Activated T-helper 1 cell treated with anti-CD3 and anti-CD28 coated beads, Interleukin-12 subunit alpha, Interleukin-12 subunit beta, Interleukin-2, Interleukin-4 antibody, amounts not matched to agents 30 ng/mL and 10 ng/mL and 1 ng/mL, durations not matched to agents 14 hours and 24 hours and 36 hours (primary cell): ENCODE results near the gene ANK3. TPM values are rescaled to one million over a fixed set of nuclear protein-coding genes. Genes with fewer than 3 reads are reported as not detected.
A peak's percentile ranks its signal among the peaks of the same experiment; 100 is the strongest.

Source experiments
- DNase-seq: peaks from one replicate; pipeline ENCODE4 v3.0.0; 2021; ENCODE audit warnings: low spot score
- H3K27ac Mint-ChIP-seq: one replicate; pipeline ENCODE4 v1.8.0; 2021; ENCODE audit warnings: mild to moderate bottlenecking, mixed read lengths
- H3K27me3 Mint-ChIP-seq: one replicate; pipeline ENCODE4 v1.8.0; 2022; ENCODE audit warnings: mild to moderate bottlenecking, moderate library complexity, mixed read lengths; ENCODE audit not compliant: insufficient read depth
- H3K36me3 Mint-ChIP-seq: one replicate; pipeline ENCODE4 v1.8.0; 2021; ENCODE audit warnings: low read depth, mixed read lengths
- H3K4me1 Mint-ChIP-seq: one replicate; pipeline ENCODE4 v1.8.0; 2021; ENCODE audit warnings: low read depth, mixed read lengths
- H3K4me3 Mint-ChIP-seq: one replicate; pipeline ENCODE4 v1.8.0; 2021; ENCODE audit warnings: mild to moderate bottlenecking, moderate library complexity, mixed read lengths
- H3K9me3 Mint-ChIP-seq: one replicate; pipeline ENCODE4 v1.8.0; 2021; ENCODE audit warnings: mixed read lengths
- intact Hi-C: fragments of 100-400 bp; cut with micrococcal nuclease; formaldehyde crosslinking; loops from one replicate; pipeline ENCODE4 v1.15.1; 2024
- total RNA-seq: library from RNA; stranded (reverse); gene quantifications from 2 replicates; pipeline ENCODE4 v1.2.3, GENCODE V29; 2022

The ANK3 gene
- total RNA-seq, 1 donor from 2014 or later, result 26.8 TPM

GRCh38 chr10:60197206-60197605 is 192.5 kb downstream of the ANK3 start:
- H3K4me3 Mint-ChIP-seq, result no peak overlapping the region
- no peaks in the 10 kb centered on the region for H3K27me3 Mint-ChIP-seq
- intact Hi-C loops, result no loop called here
- no peak overlapping the region for H3K27ac Mint-ChIP-seq
- no peak for DNase-seq
- H3K4me1 Mint-ChIP-seq, result no peaks in the 10 kb centered on the region
- H3K9me3 Mint-ChIP-seq, result no peaks in the 10 kb centered on the region
- H3K36me3 Mint-ChIP-seq, result peaks cover 35% of the 10 kb centered on the region

GRCh38 chr10:60194421-60194820 is 195.3 kb downstream of the ANK3 start:
- peaks cover 49% of the 10 kb centered on the region for H3K36me3 Mint-ChIP-seq
- no peaks in the 10 kb centered on the region for H3K27me3 Mint-ChIP-seq
- H3K4me1 Mint-ChIP-seq, result peaks cover 14% of the 10 kb centered on the region
- no peak overlapping the region for H3K27ac Mint-ChIP-seq
- intact Hi-C loops, result no loop called here
- DNase-seq, result no peak
- H3K4me3 Mint-ChIP-seq, result no peak overlapping the region
- H3K9me3 Mint-ChIP-seq, result no peaks in the 10 kb centered on the region

GRCh38 chr10:60192946-60193345 is 196.7 kb downstream of the ANK3 start:
- Mint-ChIP-seq H3K4me1 (peaks cover 14% of the 10 kb centered on the region), H3K4me3 (no peak overlapping the region), H3K9me3 (no peaks in the 10 kb centered on the region), H3K27ac (no peak overlapping the region), H3K36me3 (peaks cover 44% of the 10 kb centered on the region), H3K27me3 (no peaks in the 10 kb centered on the region)
- intact Hi-C loops, result no loop called here
- no peak for DNase-seq

GRCh38 chr10:60189861-60190475 is 199.7 kb downstream of the ANK3 start:
- no peak overlapping the region for H3K4me3 Mint-ChIP-seq
- no peaks in the 10 kb centered on the region for H3K9me3 Mint-ChIP-seq
- peak overlapping the region; percentile 62 for H3K27ac Mint-ChIP-seq
- no peaks in the 10 kb centered on the region for H3K27me3 Mint-ChIP-seq
- H3K36me3 Mint-ChIP-seq, result peaks cover 49% of the 10 kb centered on the region
- no peak for DNase-seq
- intact Hi-C loops, result loop anchor here (5.0 kb wide), 1 partner anchor 48 kb away; no protein-coding TSS in a partner anchor
- H3K4me1 Mint-ChIP-seq, result peaks cover 19% of the 10 kb centered on the region

- no peaks in the 10 kb centered on the region for H3K9me3 Mint-ChIP-seq
- peaks cover 48% of the 10 kb centered on the region for H3K36me3 Mint-ChIP-seq
- no peaks in the 10 kb centered on the region for H3K27me3 Mint-ChIP-seq
- intact Hi-C loops, result loop anchor here (5.0 kb wide), 1 partner anchor 46 kb away; no protein-coding TSS in a partner anchor
- H3K4me1 Mint-ChIP-seq, result peaks cover 19% of the 10 kb centered on the region
- no peak for DNase-seq
- no peak overlapping the region for H3K27ac Mint-ChIP-seq
- no peak overlapping the region for H3K4me3 Mint-ChIP-seq
Measured at GRCh38 chr10:60188548-60188947, 201.1 kb downstream of the ANK3 start.

GRCh38 chr10:60187691-60188090 is 202.0 kb downstream of the ANK3 start:
- Mint-ChIP-seq H3K9me3 (no peaks in the 10 kb centered on the region), H3K27ac (no peak overlapping the region), H3K4me3 (no peak overlapping the region), H3K36me3 (peaks cover 42% of the 10 kb centered on the region), H3K27me3 (no peaks in the 10 kb centered on the region), H3K4me1 (peaks cover 19% of the 10 kb centered on the region)
- DNase-seq, result no peak
- intact Hi-C loops, result loop anchor here (5.0 kb wide), 1 partner anchor 45 kb away; no protein-coding TSS in a partner anchor

- peaks cover 19% of the 10 kb centered on the region for H3K4me1 Mint-ChIP-seq
- H3K4me3 Mint-ChIP-seq, result no peak overlapping the region
- peaks cover 38% of the 10 kb centered on the region for H3K36me3 Mint-ChIP-seq
- no peak overlapping the region for H3K27ac Mint-ChIP-seq
- no peaks in the 10 kb centered on the region for H3K9me3 Mint-ChIP-seq
- intact Hi-C loops, result loop anchor here (5.0 kb wide), 1 partner anchor 44 kb away; no protein-coding TSS in a partner anchor
- no peak for DNase-seq
- H3K27me3 Mint-ChIP-seq, result no peaks in the 10 kb centered on the region
Measured at GRCh38 chr10:60186315-60187071, 203.2 kb downstream of the ANK3 start.

GRCh38 chr10:60185421-60185820 is 204.3 kb downstream of the ANK3 start:
- DNase-seq, result no peak
- Mint-ChIP-seq H3K27me3 (no peaks in the 10 kb centered on the region), H3K4me1 (peaks cover 11% of the 10 kb centered on the region), H3K36me3 (peaks cover 30% of the 10 kb centered on the region), H3K4me3 (no peak overlapping the region), H3K27ac (no peak overlapping the region), H3K9me3 (no peaks in the 10 kb centered on the region)
- intact Hi-C loops, result loop anchor here (5.0 kb wide), 1 partner anchor 43 kb away; no protein-coding TSS in a partner anchor

- Mint-ChIP-seq H3K27me3 (no peaks in the 10 kb centered on the region), H3K4me3 (no peak overlapping the region), H3K9me3 (no peaks in the 10 kb centered on the region), H3K36me3 (peaks cover 26% of the 10 kb centered on the region), H3K27ac (no peak overlapping the region), H3K4me1 (peaks cover 5% of the 10 kb centered on the region)
- intact Hi-C loops, result no loop called here
- DNase-seq, result no peak
Measured at GRCh38 chr10:60182691-60183090, 207.0 kb downstream of the ANK3 start.

- DNase-seq, result no peak
- intact Hi-C loops, result no loop called here
- H3K9me3 Mint-ChIP-seq, result no peaks in the 10 kb centered on the region
- H3K4me3 Mint-ChIP-seq, result no peak overlapping the region
- H3K36me3 Mint-ChIP-seq, result peaks cover 23% of the 10 kb centered on the region
- H3K27ac Mint-ChIP-seq, result no peak overlapping the region
- no peaks in the 10 kb centered on the region for H3K4me1 Mint-ChIP-seq
- H3K27me3 Mint-ChIP-seq, result no peaks in the 10 kb centered on the region
Measured at GRCh38 chr10:60176925-60177324, 212.8 kb downstream of the ANK3 start.

- H3K36me3 Mint-ChIP-seq, result peaks cover 26% of the 10 kb centered on the region
- intact Hi-C loops, result no loop called here
Measured at GRCh38 chr10:60175441-60175971, 214.2 kb downstream of the ANK3 start.

GRCh38 chr10:60172363-60172990 is 217.2 kb downstream of the ANK3 start:
- no peak overlapping the region for H3K4me3 Mint-ChIP-seq
- no peaks in the 10 kb centered on the region for H3K27me3 Mint-ChIP-seq
- no peak for DNase-seq
- intact Hi-C loops, result no loop called here
- H3K9me3 Mint-ChIP-seq, result no peaks in the 10 kb centered on the region
- H3K27ac Mint-ChIP-seq, result no peak overlapping the region
- no peaks in the 10 kb centered on the region for H3K4me1 Mint-ChIP-seq
- peaks cover 24% of the 10 kb centered on the region for H3K36me3 Mint-ChIP-seq

More at GRCh38 chr10:60175441-60175971, 214.2 kb downstream of the ANK3 start:
- Mint-ChIP-seq H3K27me3 (no peaks in the 10 kb centered on the region), H3K27ac (no peak overlapping the region), H3K9me3 (no peaks in the 10 kb centered on the region), H3K4me3 (no peak overlapping the region), H3K4me1 (no peaks in the 10 kb centered on the region)
- no peak for DNase-seq
